ENCODE results near the gene P2RY14. TPM values are rescaled to one million over a fixed set of nuclear protein-coding genes. Genes with fewer than 3 reads are reported as not detected.

Gene P2RY14
- total RNA-seq (2013; cell fraction: nucleolus; rRNA removed), result not detected in 2 replicates
- total RNA-seq (2014; rRNA removed) (0.06 TPM in 1 of 2 replicates, not detected in the other), total RNA-seq (2014; rRNA removed; fragmentation: Illumina TruSeq; extraction: Trizol) (0.05 TPM in 1 of 2 replicates, not detected in the other), total RNA-seq (2021) (not detected in 2 replicates), polyA plus RNA-seq (2011; rRNA removed) (not detected in 2 replicates), polyA plus RNA-seq (2014; fragmentation: Illumina TruSeq; extraction: Trizol) (0.10 and 0.28 TPM in 2 replicates), polyA plus RNA-seq (2014; fragmentation: Nextera tagmentation; extraction: Ambion mirVana) (not detected), polyA plus RNA-seq (2014; rRNA removed) (0.06 and 0.37 TPM in 2 replicates), polyA plus RNA-seq (2016; fragmentation: Nextera tagmentation; extraction: Ambion mirVana) (not detected), polyA minus RNA-seq (2011; rRNA and poly(A)+ RNA removed) (not detected in 2 replicates), Bru-seq, nascent RNA (percentile 1 among the genes with signal in this experiment), BruChase-seq, experiment 1, labeled RNA remaining after a 6-hour chase (percentile 2 among the genes with signal in this experiment), BruChase-seq, experiment 2, labeled RNA remaining after a 2-hour chase (percentile 4 among the genes with signal in this experiment)
- not detected for polyA plus RNA-seq (2011; ENCODE audit: low read depth)
- polyA plus RNA-seq (2011; cell fraction: cytosol; rRNA removed), result not detected in 2 replicates
- polyA plus RNA-seq (2011; cell fraction: nucleus; rRNA removed), result not detected in 2 replicates
- polyA plus RNA-seq (2012), result not detected in 2 replicates
- not detected in 2 replicates for polyA minus RNA-seq (2011; cell fraction: cytosol; rRNA and poly(A)+ RNA removed)
- polyA minus RNA-seq (2011; cell fraction: nucleus; rRNA and poly(A)+ RNA removed), result not detected in 2 replicates
- long read RNA-seq, experiment 1, result 0 reads
- long read RNA-seq, experiment 2, result 0 reads

DNA sequence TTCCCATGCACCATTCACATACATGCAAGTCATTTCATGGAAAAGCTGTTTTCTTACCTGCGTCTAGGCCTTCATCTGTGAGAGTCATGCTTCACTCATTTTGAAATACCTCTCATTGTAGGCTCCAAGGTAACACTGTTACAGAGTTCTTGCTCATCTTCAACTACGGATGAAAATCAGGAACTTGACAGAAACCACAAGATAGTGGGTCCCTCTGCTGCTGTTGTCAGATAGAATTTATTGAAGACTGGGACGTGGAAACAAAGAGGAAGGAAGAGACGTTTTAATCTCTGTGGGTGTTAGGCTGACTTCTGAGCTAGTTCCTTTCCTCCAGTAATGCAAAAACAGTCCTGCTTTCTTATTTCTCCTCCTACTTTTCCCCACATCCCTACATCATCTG is at the start of gene P2RY14:
TSS of gene P2RY14 (minus strand) at position 313 of the 400 bp plus-strand sequence. CDS start 64,226 bp downstream, outside the sequence.
- H3K27me3 ChIP-seq (replicated peaks in 1 of 2; ENCODE audit: control insufficient read depth in 2 of 2, insufficient read depth in 2 of 2, low read length in 1 of 2), result no peaks in the 10 kb centered on the region
- ATAC-seq (peak; percentile 23; the same call in 2 of the 3 replicates), FAIRE-seq (peak; percentile 49), DNase-seq (ENCODE audit: low read depth, low spot score) (no peak)
- peak within 1 kb of the TSS; percentile 12; the same call in 1 of the 2 replicates for H2AFZ ChIP-seq (ENCODE audit: control insufficient read depth, low read depth, low read length)
- TF ChIP-seq RUNX3 (IDR thresholded peaks at IDR 0.05; ENCODE audit: low read length) (peak; percentile 32; the same call in 1 of the 2 replicates), CBFB (IDR thresholded peaks at IDR 0.05; ENCODE audit: low read depth) (no peak)
- POLR2A ChIA-PET, result interaction anchor here (1.5 kb wide), 1 partner anchor 70 kb away, joined by 5 read pairs; no protein-coding TSS in a partner anchor
- H3K27ac ChIP-seq (ENCODE audit: control insufficient read depth, insufficient read depth), result no peak within 1 kb of the TSS
- BruUV-seq (replicated peaks), result no TSS peak
- no peak within 1 kb of the TSS for H3K4me3 ChIP-seq
- H3K79me2 ChIP-seq (ENCODE audit: control insufficient read depth, insufficient read depth, low read length), result no peaks in the 10 kb centered on the region
- intact Hi-C loops (cut with micrococcal nuclease; ENCODE audit: unreplicated experiment), result no loop called here
- H3K9me3 ChIP-seq (replicated peaks; ENCODE audit: control insufficient read depth, insufficient read depth, low read length), result no peaks in the 10 kb centered on the region
- CTCF ChIA-PET, result interaction anchor here (0.9 to 9.6 kb wide), 9 partner anchors 11 to 561 kb away, joined by 3 to 182 read pairs (median 5); no protein-coding TSS in a partner anchor
- 11% methylated on average over 4 of the region's 4 CpGs for WGBS (ENCODE audit: insufficient coverage, insufficient replicate concordance, low lambda C conversion rate, missing lambda C conversion rate)
- peak within 1 kb of the TSS; percentile 3; the same call in 1 of the 2 replicates for H3K4me2 ChIP-seq (ENCODE audit: control insufficient read depth, insufficient read depth)
- in situ Hi-C loops (cut with MboI), result loop anchor here (5.0 to 10.0 kb wide), 3 partner anchors 51 to 733 kb away; partner anchors contain the start of genes EIF2A and SERP1
- RAD21 ChIA-PET (ENCODE audit: unreplicated experiment), result interaction anchor here (0.7 to 6.0 kb wide), 5 partner anchors 11 to 110 kb away, joined by 3 to 50 read pairs (median 9); no protein-coding TSS in a partner anchor
- H4K20me1 ChIP-seq (ENCODE audit: control insufficient read depth, insufficient read depth), result no peaks in the 10 kb centered on the region
- SMC1A ChIA-PET (ENCODE audit: uncharacterized antibody, unreplicated experiment), result interaction anchor here (0.6 to 6.7 kb wide), 11 partner anchors 10 to 184 kb away, joined by 3 to 98 read pairs (median 5); no protein-coding TSS in a partner anchor
- no peak within 1 kb of the TSS for H3K9ac ChIP-seq (ENCODE audit: control insufficient read depth, insufficient read depth, low read length)
- H3K36me3 ChIP-seq (ENCODE audit: control insufficient read depth in 2 of 2, insufficient read depth in 2 of 2, low read length in 1 of 2), result no peaks in the 10 kb centered on the region
- peaks cover 36% of the 10 kb centered on the region for H3K4me1 ChIP-seq (ENCODE audit: control insufficient read depth, insufficient read depth, low read length)

Data from GM12878 (cell line).